AG09319 (cell line): ENCODE data around the gene CLCN7.

ENCODE experiments used
- DNase-seq: peaks from one replicate; pipeline ENCODE4 v3.0.0-alpha.2; 2010; ENCODE audit warnings: low read depth; ENCODE audit errors: extremely low read depth
- CTCF ChIP-seq: IDR thresholded peaks from 2 replicates; pipeline ENCODE4 v1.5.1; 2011; ENCODE audit warnings: low read depth, mild to moderate bottlenecking, inconsistent platforms, low read length, moderate library complexity

Gene CLCN7

GRCh38 chr16:1474796-1475551 is at the start of gene CLCN7:
CLCN7 (minus strand) TSS chr16:1475028; CDS start chr16:1474974, 54 bp downstream.
- TF ChIP-seq CTCF = no peak
- DNase-seq = peak; percentile 64

GRCh38 chr16:1524366-1524765 is 49.5 kb upstream of the CLCN7 start:
- no peak for TF ChIP-seq CTCF
- no peak for DNase-seq

GRCh38 chr16:1523581-1524245 is 48.9 kb upstream of the CLCN7 start:
- DNase-seq = no peak
- no peak for TF ChIP-seq CTCF

- no peak for DNase-seq
- TF ChIP-seq CTCF = no peak
Observed at GRCh38 chr16:1520461-1520860, 45.6 kb upstream of the CLCN7 start.

GRCh38 chr16:1519831-1520230 is 45.0 kb upstream of the CLCN7 start:
- no peak for DNase-seq
- no peak for TF ChIP-seq CTCF

- DNase-seq = no peak
- no peak for TF ChIP-seq CTCF
Observed at GRCh38 chr16:1518626-1519135, 43.9 kb upstream of the CLCN7 start.

GRCh38 chr16:1514507-1514906 is 39.7 kb upstream of the CLCN7 start:
- TF ChIP-seq CTCF = no peak
- DNase-seq = no peak
